ENCODE data around the gene COL21A1.

The COL21A1 gene

GRCh38 chr6:56176741-56177140 is 70.6 kb downstream of the COL21A1 start:
- DNase-seq, result no peak

GRCh38 chr6:56173228-56173627 is 74.2 kb downstream of the COL21A1 start:
- DNase-seq, result no peak

GRCh38 chr6:56172144-56172543 is 75.2 kb downstream of the COL21A1 start:
- DNase-seq, result no peak

GRCh38 chr6:56169366-56169765 is 78.0 kb downstream of the COL21A1 start:
- DNase-seq, result no peak

- no peak for DNase-seq
Observed at GRCh38 chr6:56168596-56168995, 78.8 kb downstream of the COL21A1 start.

- peak; percentile 36 for DNase-seq
Observed at GRCh38 chr6:56162081-56162480, 85.3 kb downstream of the COL21A1 start.

GRCh38 chr6:56160489-56160888 is 86.9 kb downstream of the COL21A1 start:
- DNase-seq, result no peak

- no peak for DNase-seq
Observed at GRCh38 chr6:56158571-56158970, 88.8 kb downstream of the COL21A1 start.

- no peak for DNase-seq
Observed at GRCh38 chr6:56156643-56157042, 90.7 kb downstream of the COL21A1 start.

- DNase-seq, result no peak
Observed at GRCh38 chr6:56155634-56156141, 91.7 kb downstream of the COL21A1 start.

- no peak for DNase-seq
Observed at GRCh38 chr6:56154076-56154475, 93.3 kb downstream of the COL21A1 start.

- no peak for DNase-seq
Observed at GRCh38 chr6:56152611-56153010, 94.8 kb downstream of the COL21A1 start.

- DNase-seq, result peak; percentile 62
Observed at GRCh38 chr6:56151609-56152224, 95.7 kb downstream of the COL21A1 start.

- no peak for DNase-seq
Observed at GRCh38 chr6:56148488-56149186, 98.7 kb downstream of the COL21A1 start.

- DNase-seq, result no peak
Observed at GRCh38 chr6:56147766-56148165, 99.6 kb downstream of the COL21A1 start.

- DNase-seq, result no peak
Observed at GRCh38 chr6:56146086-56146485, 101.3 kb downstream of the COL21A1 start.

GRCh38 chr6:56145616-56146015 is 101.8 kb downstream of the COL21A1 start:
- no peak for DNase-seq

GRCh38 chr6:56144538-56145324 is 102.6 kb downstream of the COL21A1 start:
- DNase-seq, result no peak

GRCh38 chr6:56143796-56144195 is 103.6 kb downstream of the COL21A1 start:
- no peak for DNase-seq

GRCh38 chr6:56140090-56140489 is 107.3 kb downstream of the COL21A1 start:
- DNase-seq, result no peak

GRCh38 chr6:56115715-56116114 is 131.7 kb downstream of the COL21A1 start:
- no peak for DNase-seq

- no peak for DNase-seq
Observed at GRCh38 chr6:56109149-56109548, 138.2 kb downstream of the COL21A1 start.

- DNase-seq, result no peak
Observed at GRCh38 chr6:56106231-56106630, 141.1 kb downstream of the COL21A1 start.

GRCh38 chr6:56104591-56104990 is 142.8 kb downstream of the COL21A1 start:
- DNase-seq, result no peak
